ENCODE measurements around the gene DPM1.
A peak's percentile ranks its signal among the peaks of the same experiment; 100 is the strongest.

Gene DPM1

GRCh38 chr20:50959543-50960126 is 1.3 kb upstream of the DPM1 start:
- Histone ChIP-seq H3K27ac (ENCODE audit: low read depth, low read length, poor library complexity, severe bottlenecking) (no peak overlapping the region), H3K79me2 (ENCODE audit: insufficient read depth, low read length) (peaks cover 37% of the 10 kb centered on the region), H3K4me2 (ENCODE audit: low read length) (peak overlapping the region; percentile 98), H4K20me1 (ENCODE audit: insufficient read depth, low read length) (peaks cover 5% of the 10 kb centered on the region; the same call in 1 of the 2 replicates), H2AFZ (ENCODE audit: low read length) (no peak overlapping the region), H3K4me1 (ENCODE audit: insufficient read depth, low read length, severe bottlenecking) (peaks cover 37% of the 10 kb centered on the region), H3K27me3 (ENCODE audit: insufficient read depth, low read length) (no peaks in the 10 kb centered on the region), H3F3A (ENCODE audit: insufficient read depth, low read length) (no peaks in the 10 kb centered on the region), H3K4me3 (ENCODE audit: low read depth, low read length, poor library complexity, severe bottlenecking) (peak overlapping the region; percentile 94), H3K36me3 (ENCODE audit: insufficient read depth, low read length) (peaks cover 22% of the 10 kb centered on the region), H3K9me3 (ENCODE audit: low read length) (no peaks in the 10 kb centered on the region), H3K9me2 (ENCODE audit: low read depth, low read length) (no peaks in the 10 kb centered on the region), H3K9ac (ENCODE audit: low read length) (no peak overlapping the region; the same call in 1 of the 2 replicates)
- TF ChIP-seq, protein P1, sequence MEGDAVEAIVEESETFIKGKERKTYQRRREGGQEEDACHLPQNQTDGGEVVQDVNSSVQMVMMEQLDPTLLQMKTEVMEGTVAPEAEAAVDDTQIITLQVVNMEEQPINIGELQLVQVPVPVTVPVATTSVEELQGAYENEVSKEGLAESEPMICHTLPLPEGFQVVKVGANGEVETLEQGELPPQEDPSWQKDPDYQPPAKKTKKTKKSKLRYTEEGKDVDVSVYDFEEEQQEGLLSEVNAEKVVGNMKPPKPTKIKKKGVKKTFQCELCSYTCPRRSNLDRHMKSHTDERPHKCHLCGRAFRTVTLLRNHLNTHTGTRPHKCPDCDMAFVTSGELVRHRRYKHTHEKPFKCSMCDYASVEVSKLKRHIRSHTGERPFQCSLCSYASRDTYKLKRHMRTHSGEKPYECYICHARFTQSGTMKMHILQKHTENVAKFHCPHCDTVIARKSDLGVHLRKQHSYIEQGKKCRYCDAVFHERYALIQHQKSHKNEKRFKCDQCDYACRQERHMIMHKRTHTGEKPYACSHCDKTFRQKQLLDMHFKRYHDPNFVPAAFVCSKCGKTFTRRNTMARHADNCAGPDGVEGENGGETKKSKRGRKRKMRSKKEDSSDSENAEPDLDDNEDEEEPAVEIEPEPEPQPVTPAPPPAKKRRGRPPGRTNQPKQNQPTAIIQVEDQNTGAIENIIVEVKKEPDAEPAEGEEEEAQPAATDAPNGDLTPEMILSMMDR (IDR thresholded peaks at IDR 0.05; ENCODE audit: low read length): no peak
- no peak for TF ChIP-seq EZH2 (IDR thresholded peaks at IDR 0.05; ENCODE audit: borderline replicate concordance, low read length)

- Histone ChIP-seq H3K27ac (ENCODE audit: low read depth, low read length, poor library complexity, severe bottlenecking) (peak within 1 kb of the TSS; percentile 66), H3K9me2 (ENCODE audit: low read depth, low read length) (no peaks in the 10 kb centered on the region), H3K4me3 (ENCODE audit: low read depth, low read length, poor library complexity, severe bottlenecking) (peak within 1 kb of the TSS; percentile 94), H3K9ac (ENCODE audit: low read length) (peak within 1 kb of the TSS; percentile 91), H3K79me2 (ENCODE audit: insufficient read depth, low read length) (peaks cover 44% of the 10 kb centered on the region), H3K27me3 (ENCODE audit: insufficient read depth, low read length) (no peaks in the 10 kb centered on the region), H3F3A (ENCODE audit: insufficient read depth, low read length) (no peaks in the 10 kb centered on the region), H3K9me3 (ENCODE audit: low read length) (no peaks in the 10 kb centered on the region), H2AFZ (ENCODE audit: low read length) (no peak within 1 kb of the TSS), H4K20me1 (ENCODE audit: insufficient read depth, low read length) (peaks cover 5% of the 10 kb centered on the region; the same call in 1 of the 2 replicates), H3K36me3 (ENCODE audit: insufficient read depth, low read length) (peaks cover 29% of the 10 kb centered on the region), H3K4me1 (ENCODE audit: insufficient read depth, low read length, severe bottlenecking) (peaks cover 37% of the 10 kb centered on the region), H3K4me2 (ENCODE audit: low read length) (peak within 1 kb of the TSS; percentile 98)
- TF ChIP-seq, protein P1 (IDR thresholded peaks at IDR 0.05; ENCODE audit: low read length): no peak
- TF ChIP-seq EZH2 (IDR thresholded peaks at IDR 0.05; ENCODE audit: borderline replicate concordance, low read length): no peak
Measured at GRCh38 chr20:50958615-50959542, 547 bp upstream of the DPM1 start, which contains the start of gene MOCS3. TSS of gene MOCS3 (plus strand) at chr20:50958818. CDS start at chr20:50958843, 25 bp downstream.

DNA sequence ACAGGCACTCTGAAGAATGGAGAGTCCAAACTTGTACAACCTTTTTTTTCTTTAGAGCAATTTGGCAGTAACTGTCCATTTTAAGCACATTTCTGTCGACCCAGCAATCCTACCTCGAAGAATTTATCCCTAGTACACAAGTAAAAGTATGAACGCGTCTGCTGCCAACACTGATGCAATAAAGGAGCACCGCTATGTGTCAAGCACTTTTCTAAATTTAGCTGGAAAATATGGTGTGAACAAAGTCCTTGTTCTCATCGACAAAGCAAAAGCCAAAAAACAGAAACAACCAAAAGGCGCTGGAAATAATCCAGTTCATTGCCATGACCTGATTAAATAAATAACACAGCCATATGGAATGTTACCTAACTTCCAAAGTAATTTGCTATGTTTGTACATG is 1.1 kb downstream of the DPM1 start:
- Histone ChIP-seq H3K4me1 (ENCODE audit: insufficient read depth, low read length, severe bottlenecking) (peaks cover 37% of the 10 kb centered on the region), H3K27me3 (ENCODE audit: insufficient read depth, low read length) (no peaks in the 10 kb centered on the region), H2AFZ (ENCODE audit: low read length) (no peak overlapping the region), H3K79me2 (ENCODE audit: insufficient read depth, low read length) (peaks cover 47% of the 10 kb centered on the region), H3K4me2 (ENCODE audit: low read length) (peak overlapping the region; percentile 98), H3K27ac (ENCODE audit: low read depth, low read length, poor library complexity, severe bottlenecking) (no peak overlapping the region), H3K9me2 (ENCODE audit: low read depth, low read length) (no peaks in the 10 kb centered on the region), H3K9me3 (ENCODE audit: low read length) (no peaks in the 10 kb centered on the region), H3K9ac (ENCODE audit: low read length) (peak overlapping the region; percentile 91), H4K20me1 (ENCODE audit: insufficient read depth, low read length) (peaks cover 5% of the 10 kb centered on the region; the same call in 1 of the 2 replicates), H3K4me3 (ENCODE audit: low read depth, low read length, poor library complexity, severe bottlenecking) (peak overlapping the region; percentile 94), H3K36me3 (ENCODE audit: insufficient read depth, low read length) (peaks cover 41% of the 10 kb centered on the region), H3F3A (ENCODE audit: insufficient read depth, low read length) (no peaks in the 10 kb centered on the region)
- TF ChIP-seq, protein P1 (IDR thresholded peaks at IDR 0.05; ENCODE audit: low read length): no peak
- TF ChIP-seq EZH2 (IDR thresholded peaks at IDR 0.05; ENCODE audit: borderline replicate concordance, low read length): no peak
